Measurements from ENCODE around the gene BCOR. TPM values are rescaled to one million over a fixed set of nuclear protein-coding genes. Genes with fewer than 3 reads are reported as not detected.

Gene BCOR
- total RNA-seq, 1 experiment from 2014 or later = 35.1 TPM

DNA sequence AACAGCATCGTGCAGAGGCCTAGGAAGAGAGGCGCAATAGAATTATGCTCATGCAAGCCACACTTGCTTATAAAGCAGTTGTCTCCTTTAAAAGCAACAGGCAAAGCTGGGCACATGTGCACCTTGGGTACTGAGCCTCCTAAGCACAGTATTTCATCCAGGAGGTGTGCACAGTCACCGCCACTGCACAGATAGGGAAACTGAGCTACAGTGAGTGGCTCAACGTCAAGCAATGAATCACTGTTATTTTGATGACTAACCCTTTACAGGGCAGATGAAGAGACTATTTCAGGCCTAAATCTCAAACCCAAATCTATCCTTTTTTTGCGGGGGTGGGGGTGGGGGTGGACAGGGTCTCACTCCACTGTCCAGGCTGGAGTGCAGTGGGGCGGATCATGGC is 42.3 kb downstream of the BCOR start:
- no peak for TF ChIP-seq YY1 (IDR thresholded peaks at IDR 0.05; ENCODE audit: extremely low read depth, insufficient replicate concordance, low read depth, low read length)
- no peak for TF ChIP-seq JUND (IDR thresholded peaks at IDR 0.05)
- TF ChIP-seq EGR1 (IDR thresholded peaks at IDR 0.05; ENCODE audit: low read depth) = no peak
- no peak for TF ChIP-seq MAX (IDR thresholded peaks at IDR 0.05)
- no peak for TF ChIP-seq ZFX (IDR thresholded peaks at IDR 0.05)
- no peak for TF ChIP-seq RAD21 (IDR thresholded peaks at IDR 0.05; ENCODE audit: low read depth)
- TF ChIP-seq ELF1 (IDR thresholded peaks at IDR 0.05; ENCODE audit: borderline replicate concordance, low read depth) = no peak
- CTCF ChIA-PET = interaction anchor here (1.3 kb wide), 1 partner anchor 325 kb away, joined by 3 read pairs; no protein-coding TSS in a partner anchor
- Histone ChIP-seq H3K4me2 (ENCODE audit: low read length) (no peak overlapping the region), H4K20me1 (ENCODE audit: insufficient read depth) (no peaks in the 10 kb centered on the region; the same call in 1 of the 2 replicates), H3K36me3 (ENCODE audit: control insufficient read depth in 1 of 2, insufficient read depth in 2 of 2, low read length in 2 of 2) (peaks cover 63 to 75% of the 10 kb centered on the region in 2 experiments), H3K4me3 (replicated peaks in 1 of 2; ENCODE audit: low read depth in 1 of 2, low read length in 2 of 2) (no peak overlapping the region), H3K27me3 (ENCODE audit: insufficient read depth, low read length) (no peaks in the 10 kb centered on the region), H3K4me1 (ENCODE audit: control insufficient read depth in 1 of 2, insufficient read depth in 2 of 2, low read length in 2 of 2) (no peaks in the 10 kb centered on the region), H3K9me3 (ENCODE audit: control insufficient read depth in 1 of 2, insufficient read depth in 1 of 2, low read depth in 1 of 2, low read length in 2 of 2) (peaks cover 0 to 4% of the 10 kb centered on the region in 2 experiments; a peak in 1 of 4 replicates), H3K9ac (ENCODE audit: low read length) (no peak overlapping the region), H3K27ac (ENCODE audit: low read depth, low read length) (no peak overlapping the region), H3K79me2 (ENCODE audit: insufficient read depth, low read length) (peaks cover 54% of the 10 kb centered on the region), H2AFZ (ENCODE audit: low read depth, low read length, poor library complexity, severe bottlenecking) (no peak overlapping the region), H3K9me2 (ENCODE audit: insufficient read depth) (no peaks in the 10 kb centered on the region)
- POLR2A ChIA-PET = no interaction called here
- RAD21 ChIA-PET (ENCODE audit: low non-redundant PET in 1 of 2, low total read pairs in 2 of 2, uncharacterized antibody in 2 of 2, unreplicated experiment in 2 of 2) = no interaction called here
- DNase-seq (ENCODE audit: low read depth, low spot score) (no peak), ATAC-seq (no peak)
- intact Hi-C loops (cut with micrococcal nuclease) = loop anchor here (10.0 kb wide), 1 partner anchor 241 kb away; no protein-coding TSS in a partner anchor
- no TSS peak for BruUV-seq (replicated peaks)

- peaks cover 0 to 4% of the 10 kb centered on the region in 2 experiments; a peak in 1 of 4 replicates for H3K9me3 ChIP-seq (ENCODE audit: control insufficient read depth in 1 of 2, insufficient read depth in 1 of 2, low read depth in 1 of 2, low read length in 2 of 2)
- no peak overlapping the region for H3K4me2 ChIP-seq (ENCODE audit: low read length)
- no peaks in the 10 kb centered on the region for H3K27me3 ChIP-seq (ENCODE audit: insufficient read depth, low read length)
- no peak for ATAC-seq
- no peaks in the 10 kb centered on the region for H3K9me2 ChIP-seq (ENCODE audit: insufficient read depth)
- intact Hi-C loops (cut with micrococcal nuclease) = loop anchor here (10.0 kb wide), 1 partner anchor 240 kb away; no protein-coding TSS in a partner anchor
- H4K20me1 ChIP-seq (ENCODE audit: insufficient read depth) = no peaks in the 10 kb centered on the region; the same call in 1 of the 2 replicates
- H3K4me1 ChIP-seq (ENCODE audit: control insufficient read depth in 1 of 2, insufficient read depth in 2 of 2, low read length in 2 of 2) = no peaks in the 10 kb centered on the region
- no peak for TF ChIP-seq ZNF274 (IDR thresholded peaks at IDR 0.05; ENCODE audit: low read depth, low read length)
- no peak for TF ChIP-seq POLR2AphosphoS5 (IDR thresholded peaks at IDR 0.05; ENCODE audit: low read depth, low read length)
- H3K9ac ChIP-seq (ENCODE audit: low read length) = no peak overlapping the region
- H3K4me3 ChIP-seq (replicated peaks in 1 of 2; ENCODE audit: low read depth in 1 of 2, low read length in 2 of 2) = no peak overlapping the region
- ChIA-PET RAD21 (ENCODE audit: low non-redundant PET in 1 of 2, low total read pairs in 2 of 2, uncharacterized antibody in 2 of 2, unreplicated experiment in 2 of 2) (no interaction called here), CTCF (no interaction called here), POLR2A (no interaction called here)
- BruUV-seq (replicated peaks) = no TSS peak
- no peak overlapping the region for H3K27ac ChIP-seq (ENCODE audit: low read depth, low read length)
- H3K79me2 ChIP-seq (ENCODE audit: insufficient read depth, low read length) = peaks cover 48% of the 10 kb centered on the region
- DNase-seq (ENCODE audit: low read depth, low spot score) = no peak
- H2AFZ ChIP-seq (ENCODE audit: low read depth, low read length, poor library complexity, severe bottlenecking) = no peak overlapping the region
- H3K36me3 ChIP-seq (ENCODE audit: control insufficient read depth in 1 of 2, insufficient read depth in 2 of 2, low read length in 2 of 2) = peaks cover 61 to 74% of the 10 kb centered on the region in 2 experiments
Measured at GRCh38 chrX:40054793-40055192, 43.0 kb downstream of the BCOR start.
